HG02798 (cell line): ENCODE results near the gene MIEF1.

ENCODE experiments used
- ATAC-seq: cut with Tn5 transposase; IDR thresholded peaks from one replicate; pipeline ENCODE4 v1.9.1; 2021; ENCODE audit warnings: mild to moderate bottlenecking; ENCODE audit not compliant: unreplicated experiment, poor library complexity

The MIEF1 gene

DNA sequence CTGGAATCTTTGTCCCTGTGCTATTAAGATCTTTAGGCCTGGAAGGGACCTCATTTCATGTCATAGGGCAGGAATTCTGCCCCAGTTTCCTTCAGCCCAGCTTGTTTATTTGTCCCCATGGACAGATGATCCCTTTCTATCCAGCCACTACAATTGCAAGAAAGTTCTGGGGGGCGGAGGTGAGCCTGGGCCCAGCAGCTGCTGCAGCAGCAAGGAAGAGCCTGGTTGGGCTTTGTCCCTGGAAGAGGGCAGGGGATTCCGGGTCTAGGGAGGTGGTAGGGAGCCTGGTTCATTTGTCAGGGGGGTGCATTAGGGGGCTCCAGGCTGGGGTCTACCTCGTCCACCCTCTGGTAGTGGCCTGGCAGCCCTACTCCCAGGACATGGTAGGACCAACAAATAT, 52.1 kb downstream of the MIEF1 start:
- ATAC-seq = no peak

DNA sequence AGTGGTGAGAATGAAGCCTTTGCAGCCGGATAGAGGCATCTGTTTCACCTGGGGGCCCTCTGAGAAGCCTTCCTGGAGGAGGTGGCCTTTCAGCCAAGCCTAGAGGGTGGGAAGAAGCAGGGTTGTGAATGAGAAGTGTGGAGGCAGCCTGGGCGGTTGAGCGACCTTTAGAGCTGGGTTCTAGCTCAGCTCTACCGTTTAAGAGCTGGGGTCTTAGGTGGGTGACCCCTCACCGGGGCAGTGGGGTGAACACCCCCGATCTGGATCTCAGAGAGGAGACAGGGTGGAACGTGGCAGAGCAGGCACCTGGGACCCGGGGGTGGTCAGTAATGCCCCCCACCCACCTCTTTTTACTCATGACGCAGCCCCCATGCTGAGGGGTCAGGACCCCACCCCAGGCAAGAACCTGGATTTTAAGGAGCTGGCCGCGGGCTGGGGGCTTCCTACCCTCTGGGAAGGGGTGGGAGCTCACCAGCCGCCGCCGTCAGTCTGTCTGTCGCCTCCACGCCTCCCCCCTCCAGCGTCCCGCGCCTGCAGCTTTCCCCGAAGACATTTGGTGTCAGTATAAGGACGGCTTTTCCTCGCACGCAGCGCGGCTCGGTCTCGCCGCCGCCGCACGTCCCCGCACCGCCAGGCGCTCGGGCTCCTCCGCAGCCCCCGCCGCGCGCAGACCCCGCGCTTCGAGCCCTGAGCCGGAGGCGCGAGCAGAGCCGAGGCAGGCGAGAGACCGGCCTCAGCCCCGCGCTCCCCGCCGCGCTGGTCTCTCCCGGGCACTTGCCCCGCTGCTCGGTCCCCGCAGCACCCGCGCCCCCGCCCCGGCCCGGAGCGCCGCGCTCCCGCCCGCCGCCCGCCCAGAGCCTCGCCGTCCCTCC, 55.1 kb downstream of the MIEF1 start:
- no peak for ATAC-seq

DNA sequence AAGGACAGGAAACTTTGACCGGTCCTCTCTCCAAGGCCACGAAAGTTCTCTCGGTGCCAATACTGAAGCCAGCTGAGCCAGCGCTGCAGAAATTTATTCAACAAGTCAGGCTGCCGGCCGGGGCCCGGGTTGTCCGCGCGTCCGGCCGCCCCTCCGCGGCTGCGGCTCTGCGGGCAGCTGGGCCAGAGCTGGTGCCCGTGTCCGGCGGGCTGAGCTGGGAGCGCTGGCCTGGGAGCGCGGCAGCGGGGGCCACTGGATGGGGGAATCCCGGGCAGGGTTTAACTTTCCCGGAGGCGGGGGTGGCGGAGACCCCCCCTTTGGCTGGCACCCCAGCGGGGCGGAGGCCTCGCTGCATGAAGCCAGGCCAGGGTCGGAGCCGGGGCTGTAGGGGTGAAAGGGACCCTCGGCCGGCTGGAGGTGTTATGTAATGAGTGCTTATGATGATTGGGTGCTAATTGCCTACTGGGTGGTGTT, 56.2 kb downstream of the MIEF1 start:
- no peak for ATAC-seq

DNA sequence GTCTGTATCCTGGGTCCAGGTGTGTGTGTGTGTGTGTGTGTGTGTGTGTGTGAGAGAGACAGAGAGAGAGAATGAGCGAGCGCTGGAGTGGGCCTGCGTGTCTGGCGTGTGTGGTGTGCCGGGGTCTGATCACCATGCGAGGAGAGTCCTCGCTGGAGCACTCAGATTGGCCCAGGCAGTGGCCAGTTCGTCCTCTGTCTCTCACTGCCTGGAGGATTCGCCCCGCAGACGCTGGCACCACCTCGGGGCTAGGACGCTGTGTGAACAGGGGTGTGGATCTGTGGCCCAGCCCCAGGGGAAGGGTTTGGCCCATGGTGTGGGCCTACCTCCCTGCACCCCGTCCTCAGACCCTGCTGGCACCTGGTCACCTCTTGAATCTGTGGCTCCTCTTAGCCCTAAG, 56.9 kb downstream of the MIEF1 start:
- no peak for ATAC-seq

DNA sequence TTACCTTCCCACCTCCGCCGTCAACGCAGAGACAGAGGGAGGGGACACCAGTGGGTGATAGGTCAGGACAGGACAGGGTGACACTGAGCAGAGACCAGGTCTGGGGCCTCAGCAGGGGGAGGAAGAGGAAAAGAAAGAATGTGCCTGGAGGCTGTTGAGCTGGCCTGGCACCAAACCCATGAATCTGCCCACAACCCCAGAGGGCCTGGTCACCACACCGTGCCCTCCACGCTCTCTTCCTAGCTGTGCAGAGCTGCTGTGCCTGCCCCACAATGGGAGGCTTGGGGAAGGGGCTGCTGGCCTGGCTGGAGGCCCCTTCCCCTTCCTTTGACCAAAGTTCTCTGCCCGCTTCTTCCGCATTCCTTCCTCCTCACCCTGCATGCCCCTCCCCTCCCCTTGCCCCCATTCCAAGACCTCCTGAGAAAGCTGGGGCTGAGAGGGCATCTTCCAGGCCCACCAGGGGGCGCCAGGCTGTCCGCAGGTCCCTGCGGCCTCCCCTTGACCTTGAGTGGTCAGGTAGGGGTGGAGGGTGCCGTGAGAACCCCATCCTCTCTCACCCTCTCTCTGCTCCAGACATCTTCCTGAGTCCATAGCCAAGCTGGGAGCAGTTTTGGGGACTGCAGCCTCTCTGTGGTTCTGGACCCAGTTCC, 57.5 kb downstream of the MIEF1 start:
- no peak for ATAC-seq

DNA sequence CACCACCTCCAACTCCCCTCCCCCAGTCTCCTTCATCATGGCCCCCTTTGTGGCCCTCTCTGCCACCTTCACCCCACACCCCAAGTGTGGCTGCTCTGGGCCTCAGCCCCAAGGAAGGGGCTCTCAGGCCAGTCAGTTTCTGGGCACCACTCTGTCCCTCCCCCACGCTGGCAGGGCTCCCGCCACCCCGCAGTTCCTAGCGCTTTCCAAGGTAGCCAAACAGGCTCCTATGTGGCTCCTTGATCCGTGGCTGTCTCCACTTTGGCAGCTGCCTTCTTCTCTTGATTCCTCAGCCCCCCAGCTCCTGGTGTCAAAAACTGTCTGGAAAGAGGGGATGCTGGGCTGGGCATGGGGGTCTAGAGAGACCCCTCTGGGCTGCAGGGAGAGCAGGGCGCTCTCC, 58.0 kb downstream of the MIEF1 start:
- ATAC-seq = no peak

DNA sequence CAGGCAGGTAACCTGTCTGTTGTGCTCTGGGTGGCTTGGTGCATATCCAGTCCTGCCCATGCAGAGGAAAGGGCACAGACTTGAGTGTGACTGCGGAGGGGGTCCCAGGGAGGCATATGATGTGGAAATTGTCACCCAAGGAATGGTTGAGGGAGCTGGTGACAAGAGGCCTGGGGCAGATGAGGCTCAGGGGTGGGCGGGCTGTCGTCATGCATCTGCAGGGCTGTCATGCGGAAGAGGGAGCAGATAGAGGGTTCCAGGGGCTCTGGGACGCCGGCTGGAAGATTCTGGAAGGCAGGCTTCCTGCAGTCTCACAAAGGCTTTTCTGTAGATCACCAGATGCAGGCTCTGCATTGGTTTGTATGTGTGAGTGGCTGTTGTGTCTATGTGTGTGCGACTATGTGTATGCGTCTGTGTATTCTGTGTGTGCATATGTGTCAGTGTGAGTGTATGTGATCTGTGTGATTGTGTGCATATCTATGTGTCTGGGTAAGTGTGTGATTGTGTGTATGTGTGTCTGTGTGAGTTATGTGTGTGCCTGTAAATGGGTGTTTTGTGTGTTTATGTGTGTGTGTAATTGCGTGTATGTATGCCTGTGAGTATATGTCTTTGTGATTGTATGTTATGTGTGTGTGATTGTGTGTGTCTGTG, 60.9 kb downstream of the MIEF1 start:
- ATAC-seq = no peak

DNA sequence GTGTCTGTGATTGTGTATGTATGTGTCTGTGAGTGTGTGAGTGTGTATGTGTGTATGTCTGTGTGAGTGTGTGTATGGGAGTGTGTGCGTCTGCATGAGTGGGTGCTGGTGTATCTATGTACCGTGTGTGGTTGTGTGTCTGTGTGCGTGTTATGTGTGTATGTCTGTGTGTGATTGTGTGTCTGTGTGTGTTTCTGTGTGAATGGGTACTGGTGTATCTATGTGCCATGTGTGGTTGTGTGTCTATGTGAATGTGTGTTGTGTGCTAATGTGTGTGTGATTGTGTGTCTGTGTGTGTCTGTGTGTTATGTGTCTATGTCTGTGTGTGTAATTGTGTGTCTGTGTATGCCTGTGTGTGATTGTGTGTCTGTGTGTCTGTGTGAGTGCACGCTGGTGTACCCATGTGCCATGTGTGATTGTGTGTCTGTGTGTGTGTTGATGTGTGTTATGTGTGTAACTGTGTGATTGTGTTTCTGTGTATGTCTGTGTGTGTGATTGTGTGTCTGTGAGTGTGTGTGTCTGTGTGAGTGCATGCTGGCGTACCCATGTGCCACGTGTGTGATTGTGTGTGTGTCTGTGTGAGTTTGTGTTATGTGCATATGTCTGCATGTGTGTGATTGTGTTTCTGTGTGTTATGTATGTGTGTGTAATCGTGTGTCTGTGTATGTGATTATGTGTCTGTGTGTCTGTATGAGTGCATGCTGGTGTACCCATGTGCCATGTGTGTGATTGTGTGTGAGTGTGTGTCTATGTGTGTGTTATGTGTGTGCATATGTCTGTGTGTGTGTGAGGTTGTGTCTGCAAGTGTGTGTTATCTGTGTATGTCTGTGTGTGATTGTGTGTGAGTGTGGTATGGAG, 61.7 kb downstream of the MIEF1 start:
- ATAC-seq = no peak

DNA sequence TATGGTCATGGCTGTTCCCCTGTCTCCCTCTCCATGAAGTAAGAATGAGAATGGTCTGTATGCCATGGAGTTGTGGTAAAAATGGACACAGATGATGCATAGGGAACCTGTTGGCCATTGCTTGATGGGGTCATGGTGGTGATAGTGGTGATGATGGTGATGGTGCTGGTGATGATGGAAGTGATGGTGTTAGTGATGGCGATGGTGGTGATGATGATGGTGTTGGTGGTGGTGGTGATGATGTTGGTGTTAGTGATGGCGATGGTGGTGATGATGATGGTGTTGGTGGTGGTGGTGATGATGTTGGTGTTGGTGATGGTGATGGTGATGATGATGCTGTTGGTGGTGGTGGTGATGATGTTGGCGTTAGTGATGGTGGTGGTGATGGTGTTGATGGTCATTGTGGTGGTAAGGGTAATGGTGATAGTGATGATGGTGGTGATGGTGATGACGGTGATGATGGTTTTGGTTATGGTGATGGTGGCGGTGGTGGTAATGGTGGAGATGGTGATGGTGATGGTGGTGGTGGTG, 63.4 kb downstream of the MIEF1 start:
- ATAC-seq = no peak

DNA sequence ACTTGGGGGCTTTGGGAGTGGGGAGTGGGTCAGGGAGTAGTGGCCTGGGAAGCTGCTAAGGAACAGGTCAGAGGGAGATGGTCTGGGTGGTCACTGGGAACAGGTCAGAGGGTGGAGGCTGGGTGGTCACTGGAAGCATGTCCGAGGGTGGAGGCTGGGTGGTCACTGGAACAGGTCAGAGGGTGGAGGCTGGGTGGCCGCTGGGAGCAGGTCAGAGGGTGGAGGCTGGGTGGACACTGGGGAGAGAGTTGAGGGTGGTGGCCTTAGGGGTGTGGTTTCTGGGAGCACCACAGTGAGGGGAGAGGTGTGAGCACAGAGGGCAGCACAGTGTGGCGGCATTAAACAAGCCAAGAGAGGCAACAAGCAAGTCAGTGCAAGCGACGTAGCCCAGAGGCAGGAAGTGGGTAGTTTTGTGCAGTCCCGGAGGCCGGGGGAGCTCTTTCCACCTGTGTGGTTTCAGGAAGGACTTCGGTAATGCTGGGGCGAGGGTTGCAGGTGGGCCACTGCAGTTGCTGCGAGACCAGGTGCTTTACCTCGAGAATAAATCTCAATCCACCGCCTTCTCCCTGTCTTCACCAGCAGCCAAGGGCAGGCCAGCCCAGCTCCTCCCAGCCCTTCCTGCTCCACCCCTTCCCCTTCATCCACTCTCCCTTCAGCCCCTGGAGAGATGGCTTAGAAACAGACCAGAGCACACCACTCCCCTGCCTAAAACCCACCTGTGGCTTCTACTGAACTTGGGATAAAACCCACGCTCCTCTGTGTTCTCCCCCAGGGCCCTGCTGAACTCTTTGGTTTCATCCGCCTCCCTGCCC, 65.3 kb downstream of the MIEF1 start:
- no peak for ATAC-seq
